HCT116 (cell line): ENCODE results near the gene C1orf159. TPM values are rescaled to one million over a fixed set of nuclear protein-coding genes. Genes with fewer than 3 reads are reported as not detected.

Experiments
- ATAC-seq: fragments of 200-7000 bp; cut with Tn5 transposase; 2 replicates; pipeline ENCODE4 v1.9.1; 2020; ENCODE audit warnings: mild to moderate bottlenecking, moderate library complexity
- BruUV-seq: library from RNA; stranded (reverse); fragments of 400-500 nt; replicated peaks from 2 replicates; lab custom pipeline; 2021; lab: Mats Ljungman, UMichigan
- CTCF ChIA-PET: fragments of 300-600 bp; sonication (Branson Sonifier 250); formaldehyde crosslinking; loops from one replicate; lab custom pipeline; 2021; ENCODE audit warnings: antibody characterized with exemption; lab: Charles Lee
- POLR2A ChIA-PET: fragments of 300-600, 350-600 bp; sonication (Branson Sonifier 250); formaldehyde crosslinking; loops from one replicate; lab custom pipeline; 2021; ENCODE audit warnings: antibody characterized with exemption; lab: Charles Lee
- RAD21 ChIA-PET, 2 experiments: fragments of 300-600 bp; sonication (Branson Sonifier 250); formaldehyde crosslinking; loops; one replicate each; lab custom pipeline; 2023; ENCODE audit warnings: low total read pairs in 2 of 2; ENCODE audit not compliant: uncharacterized antibody in 2 of 2, unreplicated experiment in 2 of 2, low non-redundant PET in 1 of 2; lab: Charles Lee
- DNase-seq: peaks from one replicate; pipeline ENCODE4 v3.0.0-alpha.2; 2010; ENCODE audit warnings: low read depth, low spot score
- H2AFZ ChIP-seq: fragments of 200-600 bp; shearing (Covaris generic), sonication (generic); 2 replicates; pipeline ENCODE4 v1.6.1; 2017; ENCODE audit warnings: low read depth, mixed run types, mixed read lengths, antibody characterized with exemption, low read length; ENCODE audit not compliant: poor library complexity, severe bottlenecking
- H3K27ac ChIP-seq: 2 replicates; pipeline ENCODE4 v1.5.1; 2012; ENCODE audit warnings: low read depth, low read length
- H3K27me3 ChIP-seq: fragments of 200-600 bp; sonication (generic); 2 replicates; pipeline ENCODE4 v1.6.1; 2016; ENCODE audit warnings: mixed run types, low read length, mixed read lengths; ENCODE audit not compliant: insufficient read depth
- H3K36me3 ChIP-seq, 2 experiments: fragments of 200-500 bp in 1 of 2; fragments of 200-600 bp in 1 of 2; sonication (Bioruptor generic) in 1 of 2; sonication (generic) in 1 of 2; 2 replicates each; pipeline versions ENCODE4 v1.5.1 to v1.6.1; 2014 to 2016; ENCODE audit warnings: low read length in 2 of 2, inconsistent platforms in 1 of 2, mixed read lengths in 1 of 2, mixed run types in 1 of 2; ENCODE audit not compliant: insufficient read depth in 2 of 2, control insufficient read depth in 1 of 2
- H3K4me1 ChIP-seq, 2 experiments: fragments of 200-600 bp in 1 of 2; sonication (generic) in 1 of 2; 2 replicates each; pipeline versions ENCODE4 v1.5.1 to v1.6.1; 2012 to 2017; ENCODE audit warnings: low read length in 2 of 2, inconsistent platforms in 1 of 2, mild to moderate bottlenecking in 1 of 2, mixed read lengths in 1 of 2, mixed run types in 1 of 2, moderate library complexity in 1 of 2; ENCODE audit not compliant: insufficient read depth in 2 of 2, control insufficient read depth in 1 of 2
- H3K4me2 ChIP-seq: fragments of 200-600 bp; sonication (generic); 2 replicates; pipeline ENCODE4 v1.6.1; 2017; ENCODE audit warnings: mixed run types, low read length, mixed read lengths
- H3K4me3 ChIP-seq, 2 experiments: fragments of 200-600 bp in 1 of 2; sonication (generic) in 1 of 2; replicated peaks in 1 of 2; 2 replicates each; pipeline ENCODE4 v1.5.1; 2011 to 2016; ENCODE audit warnings: low read length in 2 of 2, control low read depth in 1 of 2, low read depth in 1 of 2, mild to moderate bottlenecking in 1 of 2, mixed read lengths in 1 of 2, mixed run types in 1 of 2
- H3K79me2 ChIP-seq: fragments of 200-600 bp; sonication (generic); 2 replicates; pipeline ENCODE4 v1.6.1; 2017; ENCODE audit warnings: mild to moderate bottlenecking, mixed run types, low read length, moderate library complexity, mixed read lengths; ENCODE audit not compliant: insufficient read depth
- H3K9ac ChIP-seq: fragments of 200-600 bp; sonication (generic); 2 replicates; pipeline ENCODE4 v1.6.1; 2016; ENCODE audit warnings: low read length, mixed read lengths
- H3K9me2 ChIP-seq: fragments of 200-600 bp; sonication (generic), shearing (Covaris generic); 2 replicates; pipeline ENCODE4 v1.6.1; 2017; ENCODE audit warnings: mixed run types, mild to moderate bottlenecking, moderate library complexity; ENCODE audit not compliant: insufficient read depth
- H3K9me3 ChIP-seq, 2 experiments: fragments of 200-500 bp in 1 of 2; fragments of 200-600 bp in 1 of 2; sonication (Bioruptor generic) in 1 of 2; sonication (generic) in 1 of 2; 2 replicates each; pipeline ENCODE4 v1.6.1; 2014 to 2017; ENCODE audit warnings: low read length in 2 of 2, mixed read lengths in 2 of 2, inconsistent platforms in 1 of 2, low read depth in 1 of 2, mild to moderate bottlenecking in 1 of 2, mixed run types in 1 of 2, moderate library complexity in 1 of 2; ENCODE audit not compliant: control insufficient read depth in 1 of 2, insufficient read depth in 1 of 2
- H4K20me1 ChIP-seq: fragments of 200-600 bp; sonication (generic), shearing (Covaris generic); 2 replicates; pipeline ENCODE4 v1.6.1; 2017; ENCODE audit warnings: mixed run types, mild to moderate bottlenecking, moderate library complexity; ENCODE audit not compliant: insufficient read depth
- ELF1 ChIP-seq: IDR thresholded peaks from 2 replicates; pipeline ENCODE4 v1.6.1; 2012; ENCODE audit warnings: low read depth, borderline replicate concordance
- EZH2 ChIP-seq: fragments of 200-600 bp; sonication (generic); IDR thresholded peaks from 2 replicates; pipeline ENCODE4 v1.6.1; 2017; ENCODE audit warnings: antibody characterized with exemption, mixed run types
- EZH2phosphoT487 ChIP-seq: fragments of 200-600 bp; IDR thresholded peaks from 2 replicates; pipeline ENCODE4 v1.6.1; 2018; ENCODE audit warnings: antibody characterized with exemption, borderline replicate concordance
- FOSL1 ChIP-seq: IDR thresholded peaks from 2 replicates; pipeline ENCODE4 v1.6.1; 2012; ENCODE audit warnings: low read depth
- JUND ChIP-seq: IDR thresholded peaks from 2 replicates; pipeline ENCODE4 v1.6.1; 2012
- POLR2AphosphoS5 ChIP-seq: IDR thresholded peaks from 2 replicates; pipeline ENCODE4 v1.6.1; 2011; ENCODE audit warnings: mild to moderate bottlenecking, low read depth, low read length, moderate library complexity
- RAD21 ChIP-seq: IDR thresholded peaks from 2 replicates; pipeline ENCODE4 v1.6.1; 2012; ENCODE audit warnings: low read depth, mild to moderate bottlenecking
- SIN3A ChIP-seq: IDR thresholded peaks from 2 replicates; pipeline ENCODE4 v1.6.1; 2012; ENCODE audit warnings: low read depth
- SP1 ChIP-seq: IDR thresholded peaks from 2 replicates; pipeline ENCODE4 v1.6.1; 2012; ENCODE audit warnings: low read depth
- SRF ChIP-seq: IDR thresholded peaks from 2 replicates; pipeline ENCODE4 v1.6.1; 2012; ENCODE audit warnings: low read depth
- YY1 ChIP-seq: IDR thresholded peaks from 2 replicates; pipeline ENCODE4 v1.6.1; 2011; ENCODE audit warnings: low read length, low read depth, moderate library complexity, mild to moderate bottlenecking; ENCODE audit not compliant: insufficient replicate concordance; ENCODE audit errors: extremely low read depth
- ZNF274 ChIP-seq: fragments of 200-500 bp; sonication (Bioruptor generic); IDR thresholded peaks from 2 replicates; pipeline ENCODE4 v1.6.1; 2014; ENCODE audit warnings: mild to moderate bottlenecking, low read depth, low read length, inconsistent platforms
- intact Hi-C: fragments of 100-400 bp; cut with micrococcal nuclease; formaldehyde crosslinking; loops from 2 replicates; pipeline ENCODE4 v1.10.0; 2022
- total RNA-seq: library from RNA; stranded (reverse); gene quantifications from one replicate; pipeline ENCODE4 v1.2.1, GENCODE V29; 2021; ENCODE audit not compliant: unreplicated experiment
- TF ChIP-seq, protein P1 (sequence below): IDR thresholded peaks from 2 replicates; pipeline ENCODE4 v1.6.1; 2012
- TF ChIP-seq, protein P2 (sequence below), 3 experiments: fragments of 200-600 bp in 1 of 3; sonication (generic) in 1 of 3; IDR thresholded peaks in 2 of 3; conservative IDR thresholded peaks in 1 of 3; 2 replicates each; pipeline ENCODE4 v1.5.1; 2012 to 2017; ENCODE audit warnings: low read depth in 2 of 3, low read length in 2 of 3, antibody characterized with exemption in 1 of 3, borderline replicate concordance in 1 of 3, control low read depth in 1 of 3, mild to moderate bottlenecking in 1 of 3, mixed read lengths in 1 of 3, mixed run types in 1 of 3, moderate library complexity in 1 of 3; ENCODE audit not compliant: insufficient read depth in 1 of 3
- TF ChIP-seq, protein P3 (sequence below): IDR thresholded peaks from 2 replicates; pipeline ENCODE4 v1.6.1; 2011; ENCODE audit warnings: mild to moderate bottlenecking, low read length, moderate library complexity; ENCODE audit not compliant: insufficient replicate concordance; ENCODE audit errors: extremely low read depth
- TF ChIP-seq, protein P4 (sequence below): IDR thresholded peaks from 2 replicates; pipeline ENCODE4 v1.6.1; 2012; ENCODE audit warnings: low read depth

Gene C1orf159
- total RNA-seq, 1 experiment from 2014 or later: 22.7 TPM

DNA sequence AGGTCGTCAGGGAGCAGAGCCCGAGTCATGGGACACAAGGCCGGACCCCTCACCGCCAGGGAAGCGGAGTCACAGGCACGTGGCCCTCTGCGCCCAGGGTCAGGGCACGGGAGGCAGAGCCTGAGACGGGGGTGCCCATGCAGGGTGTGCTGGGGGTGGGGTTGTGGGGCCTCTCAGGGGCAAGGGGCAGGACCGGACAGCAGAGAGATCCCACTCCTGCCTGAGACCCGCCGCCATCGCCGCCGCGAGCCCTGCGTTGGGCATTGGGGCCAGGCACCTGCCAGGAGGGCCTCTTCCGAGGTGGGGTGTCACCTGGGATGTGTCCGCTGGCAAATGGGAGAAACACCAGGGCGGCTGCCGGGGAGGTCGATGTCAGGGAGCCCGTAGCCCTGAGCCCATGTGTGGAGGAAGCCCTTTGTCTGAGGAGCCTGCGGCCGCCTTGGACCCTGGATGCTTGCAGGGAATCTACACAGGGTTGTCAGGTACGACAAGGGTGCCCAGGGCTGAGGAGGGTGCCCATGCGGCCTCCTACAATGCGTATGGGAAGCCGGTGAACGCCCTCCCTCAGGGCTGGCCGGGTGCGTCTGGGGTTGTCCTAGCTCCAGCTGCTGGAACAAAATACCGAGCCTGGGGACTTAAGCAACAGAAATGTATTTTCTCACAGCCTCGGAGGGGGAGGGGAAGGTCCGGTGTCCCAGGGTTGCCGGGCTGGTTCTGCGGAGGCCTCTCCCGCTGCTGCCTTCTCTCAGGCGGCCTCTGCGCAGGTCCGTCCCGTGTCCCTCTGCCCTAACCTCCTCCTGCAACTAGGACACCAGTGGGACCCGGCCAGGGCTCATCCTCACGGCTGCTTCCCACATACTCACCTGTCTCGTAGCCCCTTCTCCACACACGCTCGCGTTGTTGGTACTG, 16.4 kb upstream of the C1orf159 start:
- RAD21 ChIA-PET: no interaction called here
- Histone ChIP-seq H3K27me3 (no peaks in the 10 kb centered on the region), H3K9me3 (no peaks in the 10 kb centered on the region), H2AFZ (no peak overlapping the region), H3K4me1 (peaks cover 1 to 8% of the 10 kb centered on the region in 2 experiments; a peak in 2 of 4 replicates), H3K9me2 (no peaks in the 10 kb centered on the region), H3K27ac (no peak overlapping the region), H3K79me2 (no peaks in the 10 kb centered on the region), H4K20me1 (no peaks in the 10 kb centered on the region), H3K4me3 (no peak overlapping the region), H3K36me3 (no peaks in the 10 kb centered on the region), H3K9ac (no peak overlapping the region), H3K4me2 (no peak overlapping the region)
- POLR2A ChIA-PET: no interaction called here
- CTCF ChIA-PET: no interaction called here
- intact Hi-C loops: no loop called here
- ATAC-seq (no peak), DNase-seq (no peak)
- BruUV-seq: no TSS peak
- TF ChIP-seq, protein P1, sequence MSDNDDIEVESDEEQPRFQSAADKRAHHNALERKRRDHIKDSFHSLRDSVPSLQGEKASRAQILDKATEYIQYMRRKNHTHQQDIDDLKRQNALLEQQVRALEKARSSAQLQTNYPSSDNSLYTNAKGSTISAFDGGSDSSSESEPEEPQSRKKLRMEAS: no peak
- TF ChIP-seq, protein P2, sequence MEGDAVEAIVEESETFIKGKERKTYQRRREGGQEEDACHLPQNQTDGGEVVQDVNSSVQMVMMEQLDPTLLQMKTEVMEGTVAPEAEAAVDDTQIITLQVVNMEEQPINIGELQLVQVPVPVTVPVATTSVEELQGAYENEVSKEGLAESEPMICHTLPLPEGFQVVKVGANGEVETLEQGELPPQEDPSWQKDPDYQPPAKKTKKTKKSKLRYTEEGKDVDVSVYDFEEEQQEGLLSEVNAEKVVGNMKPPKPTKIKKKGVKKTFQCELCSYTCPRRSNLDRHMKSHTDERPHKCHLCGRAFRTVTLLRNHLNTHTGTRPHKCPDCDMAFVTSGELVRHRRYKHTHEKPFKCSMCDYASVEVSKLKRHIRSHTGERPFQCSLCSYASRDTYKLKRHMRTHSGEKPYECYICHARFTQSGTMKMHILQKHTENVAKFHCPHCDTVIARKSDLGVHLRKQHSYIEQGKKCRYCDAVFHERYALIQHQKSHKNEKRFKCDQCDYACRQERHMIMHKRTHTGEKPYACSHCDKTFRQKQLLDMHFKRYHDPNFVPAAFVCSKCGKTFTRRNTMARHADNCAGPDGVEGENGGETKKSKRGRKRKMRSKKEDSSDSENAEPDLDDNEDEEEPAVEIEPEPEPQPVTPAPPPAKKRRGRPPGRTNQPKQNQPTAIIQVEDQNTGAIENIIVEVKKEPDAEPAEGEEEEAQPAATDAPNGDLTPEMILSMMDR (IDR thresholded peaks at IDR 0.05 in 2 of 3, conservative IDR thresholded peaks at IDR 0.05 in 1 of 3; ENCODE audit: borderline replicate concordance in 1 of 3, insufficient read depth in 1 of 3, low read depth in 2 of 3, low read length in 2 of 3): no peak
- TF ChIP-seq, protein P3, sequence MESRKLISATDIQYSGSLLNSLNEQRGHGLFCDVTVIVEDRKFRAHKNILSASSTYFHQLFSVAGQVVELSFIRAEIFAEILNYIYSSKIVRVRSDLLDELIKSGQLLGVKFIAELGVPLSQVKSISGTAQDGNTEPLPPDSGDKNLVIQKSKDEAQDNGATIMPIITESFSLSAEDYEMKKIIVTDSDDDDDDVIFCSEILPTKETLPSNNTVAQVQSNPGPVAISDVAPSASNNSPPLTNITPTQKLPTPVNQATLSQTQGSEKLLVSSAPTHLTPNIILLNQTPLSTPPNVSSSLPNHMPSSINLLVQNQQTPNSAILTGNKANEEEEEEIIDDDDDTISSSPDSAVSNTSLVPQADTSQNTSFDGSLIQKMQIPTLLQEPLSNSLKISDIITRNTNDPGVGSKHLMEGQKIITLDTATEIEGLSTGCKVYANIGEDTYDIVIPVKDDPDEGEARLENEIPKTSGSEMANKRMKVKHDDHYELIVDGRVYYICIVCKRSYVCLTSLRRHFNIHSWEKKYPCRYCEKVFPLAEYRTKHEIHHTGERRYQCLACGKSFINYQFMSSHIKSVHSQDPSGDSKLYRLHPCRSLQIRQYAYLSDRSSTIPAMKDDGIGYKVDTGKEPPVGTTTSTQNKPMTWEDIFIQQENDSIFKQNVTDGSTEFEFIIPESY: no peak
- TF ChIP-seq FOSL1: no peak
- no peak for TF ChIP-seq JUND
- no peak for TF ChIP-seq POLR2AphosphoS5
- TF ChIP-seq ZNF274: no peak
- TF ChIP-seq EZH2: no peak
- TF ChIP-seq, protein P4, sequence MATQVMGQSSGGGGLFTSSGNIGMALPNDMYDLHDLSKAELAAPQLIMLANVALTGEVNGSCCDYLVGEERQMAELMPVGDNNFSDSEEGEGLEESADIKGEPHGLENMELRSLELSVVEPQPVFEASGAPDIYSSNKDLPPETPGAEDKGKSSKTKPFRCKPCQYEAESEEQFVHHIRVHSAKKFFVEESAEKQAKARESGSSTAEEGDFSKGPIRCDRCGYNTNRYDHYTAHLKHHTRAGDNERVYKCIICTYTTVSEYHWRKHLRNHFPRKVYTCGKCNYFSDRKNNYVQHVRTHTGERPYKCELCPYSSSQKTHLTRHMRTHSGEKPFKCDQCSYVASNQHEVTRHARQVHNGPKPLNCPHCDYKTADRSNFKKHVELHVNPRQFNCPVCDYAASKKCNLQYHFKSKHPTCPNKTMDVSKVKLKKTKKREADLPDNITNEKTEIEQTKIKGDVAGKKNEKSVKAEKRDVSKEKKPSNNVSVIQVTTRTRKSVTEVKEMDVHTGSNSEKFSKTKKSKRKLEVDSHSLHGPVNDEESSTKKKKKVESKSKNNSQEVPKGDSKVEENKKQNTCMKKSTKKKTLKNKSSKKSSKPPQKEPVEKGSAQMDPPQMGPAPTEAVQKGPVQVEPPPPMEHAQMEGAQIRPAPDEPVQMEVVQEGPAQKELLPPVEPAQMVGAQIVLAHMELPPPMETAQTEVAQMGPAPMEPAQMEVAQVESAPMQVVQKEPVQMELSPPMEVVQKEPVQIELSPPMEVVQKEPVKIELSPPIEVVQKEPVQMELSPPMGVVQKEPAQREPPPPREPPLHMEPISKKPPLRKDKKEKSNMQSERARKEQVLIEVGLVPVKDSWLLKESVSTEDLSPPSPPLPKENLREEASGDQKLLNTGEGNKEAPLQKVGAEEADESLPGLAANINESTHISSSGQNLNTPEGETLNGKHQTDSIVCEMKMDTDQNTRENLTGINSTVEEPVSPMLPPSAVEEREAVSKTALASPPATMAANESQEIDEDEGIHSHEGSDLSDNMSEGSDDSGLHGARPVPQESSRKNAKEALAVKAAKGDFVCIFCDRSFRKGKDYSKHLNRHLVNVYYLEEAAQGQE: no peak
- no peak for TF ChIP-seq SIN3A
- no peak for TF ChIP-seq YY1
- TF ChIP-seq ELF1: no peak
- TF ChIP-seq RAD21: no peak
- no peak for TF ChIP-seq SRF
- no peak for TF ChIP-seq EZH2phosphoT487
- TF ChIP-seq SP1: no peak
- TF ChIP-seq, all 23 proteins: peak for 0
